Lower leg skin (tissue), 4 donors: Measurements from ENCODE around the gene TRMU. TPM values are rescaled to one million over a fixed set of nuclear protein-coding genes. Genes with fewer than 3 reads are reported as not detected.

Experiments
- DNase-seq, 2 donors: peaks; one replicate each; pipeline ENCODE4 v3.0.0-alpha.2; 2019; ENCODE audit warnings: low spot score in 2 of 2
- H3K4me3 ChIP-seq: fragments of 200-600 bp; sonication (generic); 2 replicates; pipeline ENCODE4 v1.5.1; 2017; ENCODE audit warnings: mild to moderate bottlenecking, low read depth; ENCODE audit not compliant: poor library complexity, severe bottlenecking
- POLR2A ChIP-seq, 2 donors: fragments of 450-650 bp; IDR thresholded peaks; one replicate each; pipeline ENCODE4 v1.6.1; 2016 to 2017; ENCODE audit warnings: antibody characterized with exemption in 2 of 2, mild to moderate bottlenecking in 1 of 2, moderate library complexity in 1 of 2
- WGBS, 2 donors: methylation state at CpG; one replicate each; pipeline ENCODE4 v1.1.5; 2018; 5-methylcytosine and 5-hydroxymethylcytosine counted together
- intact Hi-C: fragments of 100-400 bp; cut with DNase I; formaldehyde crosslinking; loops from one replicate; pipeline ENCODE4 v1.15.0; 2023; ENCODE audit warnings: low total_unique reads
- total RNA-seq, 4 donors: library from RNA; depleted of rRNA; stranded (reverse); fragments of >200 nt; gene quantifications; one replicate each; pipeline ENCODE4 v1.1.0, GENCODE V29; 2016
- TF ChIP-seq, protein P1 (sequence below), 3 donors: fragments of 450-650 bp; IDR thresholded peaks; one replicate each; pipeline ENCODE4 v1.5.1; 2016; ENCODE audit warnings: antibody characterized with exemption in 3 of 3, mild to moderate bottlenecking in 3 of 3, moderate library complexity in 2 of 3

TRMU gene
- total RNA-seq, 4 donors from 2014 or later, result 26.8 to 43.5 (median 32.7) TPM

- no peak for DNase-seq
- WGBS, 2 donors, result 85 to 90% methylated on average over 10 of the region's 10 CpGs
- intact Hi-C loops, result no loop called here
- no peak overlapping the region for H3K4me3 ChIP-seq
- TF ChIP-seq, protein P1, sequence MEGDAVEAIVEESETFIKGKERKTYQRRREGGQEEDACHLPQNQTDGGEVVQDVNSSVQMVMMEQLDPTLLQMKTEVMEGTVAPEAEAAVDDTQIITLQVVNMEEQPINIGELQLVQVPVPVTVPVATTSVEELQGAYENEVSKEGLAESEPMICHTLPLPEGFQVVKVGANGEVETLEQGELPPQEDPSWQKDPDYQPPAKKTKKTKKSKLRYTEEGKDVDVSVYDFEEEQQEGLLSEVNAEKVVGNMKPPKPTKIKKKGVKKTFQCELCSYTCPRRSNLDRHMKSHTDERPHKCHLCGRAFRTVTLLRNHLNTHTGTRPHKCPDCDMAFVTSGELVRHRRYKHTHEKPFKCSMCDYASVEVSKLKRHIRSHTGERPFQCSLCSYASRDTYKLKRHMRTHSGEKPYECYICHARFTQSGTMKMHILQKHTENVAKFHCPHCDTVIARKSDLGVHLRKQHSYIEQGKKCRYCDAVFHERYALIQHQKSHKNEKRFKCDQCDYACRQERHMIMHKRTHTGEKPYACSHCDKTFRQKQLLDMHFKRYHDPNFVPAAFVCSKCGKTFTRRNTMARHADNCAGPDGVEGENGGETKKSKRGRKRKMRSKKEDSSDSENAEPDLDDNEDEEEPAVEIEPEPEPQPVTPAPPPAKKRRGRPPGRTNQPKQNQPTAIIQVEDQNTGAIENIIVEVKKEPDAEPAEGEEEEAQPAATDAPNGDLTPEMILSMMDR (IDR thresholded peaks at IDR 0.05), result no peak
- no peak for TF ChIP-seq POLR2A (IDR thresholded peaks at IDR 0.05)
These were observed 25.4 kb downstream of the TRMU start for GRCh38 chr22:46360891-46361290.

DNA sequence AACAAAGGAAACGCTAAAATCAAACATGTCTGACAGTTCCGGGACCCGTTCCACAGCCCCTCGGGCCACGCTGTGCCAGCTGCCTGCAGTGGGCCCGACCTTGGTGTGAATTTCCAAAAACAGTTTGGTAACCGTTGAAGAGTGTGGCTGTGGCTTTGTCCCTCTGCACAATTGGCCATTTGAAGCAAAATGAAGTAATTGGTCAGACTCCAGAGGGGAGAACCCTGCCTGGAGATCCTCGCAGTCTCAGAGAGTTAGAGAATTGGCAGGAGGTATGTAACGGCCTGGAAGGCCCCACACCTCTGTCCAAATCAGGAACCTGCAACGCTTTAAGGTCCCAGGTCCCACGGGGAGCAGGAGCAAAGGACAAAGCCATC lies 26.3 kb downstream of the TRMU start:
- H3K4me3 ChIP-seq, result no peak overlapping the region
- TF ChIP-seq, protein P1 (IDR thresholded peaks at IDR 0.05), result no peak
- TF ChIP-seq POLR2A (IDR thresholded peaks at IDR 0.05), result no peak
- intact Hi-C loops, result no loop called here
- DNase-seq, result no peak
- 63 to 66% methylated on average over 11 of the region's 11 CpGs for WGBS, 2 donors

DNA sequence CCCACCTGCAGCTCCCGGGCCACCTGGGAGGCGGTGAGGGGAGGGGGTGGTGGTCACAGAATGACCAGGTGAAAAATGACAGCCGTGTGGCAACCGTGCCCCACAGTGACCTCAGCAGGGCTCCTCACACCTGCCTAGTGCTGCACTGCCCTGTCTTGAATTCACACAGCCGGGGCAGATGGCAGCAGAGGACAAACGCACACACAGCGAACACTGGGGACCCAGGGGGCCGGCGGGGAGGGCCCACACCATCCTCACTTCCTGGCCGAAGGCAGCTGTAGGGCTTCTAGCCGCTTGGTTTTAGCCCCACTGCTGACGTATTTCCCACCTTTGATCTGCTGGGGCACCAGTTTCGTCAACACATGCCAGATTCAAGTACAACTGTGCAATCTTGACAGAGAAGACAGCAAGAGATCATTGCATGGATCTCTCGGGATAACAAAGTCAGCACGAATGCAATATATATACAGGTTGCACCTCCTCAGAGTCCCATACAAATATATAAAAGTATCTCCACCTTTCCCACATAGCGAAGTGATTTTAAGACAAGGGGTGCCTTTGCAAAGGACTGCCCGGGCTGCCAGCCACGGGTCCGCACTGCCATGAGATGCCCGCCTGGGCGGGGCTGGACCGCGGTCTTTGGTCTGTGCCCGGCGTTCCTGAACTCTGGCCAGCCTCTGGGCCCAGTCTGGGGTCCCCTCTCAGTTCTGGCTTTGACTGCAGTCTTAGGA lies 26.9 kb downstream of the TRMU start:
- intact Hi-C loops, result no loop called here
- TF ChIP-seq, protein P1 (IDR thresholded peaks at IDR 0.05), result no peak
- no peak for TF ChIP-seq POLR2A (IDR thresholded peaks at IDR 0.05)
- DNase-seq, result no peak
- H3K4me3 ChIP-seq, result no peak overlapping the region
- 73 to 83% methylated on average over 25 of the region's 25 CpGs for WGBS, 2 donors

DNA sequence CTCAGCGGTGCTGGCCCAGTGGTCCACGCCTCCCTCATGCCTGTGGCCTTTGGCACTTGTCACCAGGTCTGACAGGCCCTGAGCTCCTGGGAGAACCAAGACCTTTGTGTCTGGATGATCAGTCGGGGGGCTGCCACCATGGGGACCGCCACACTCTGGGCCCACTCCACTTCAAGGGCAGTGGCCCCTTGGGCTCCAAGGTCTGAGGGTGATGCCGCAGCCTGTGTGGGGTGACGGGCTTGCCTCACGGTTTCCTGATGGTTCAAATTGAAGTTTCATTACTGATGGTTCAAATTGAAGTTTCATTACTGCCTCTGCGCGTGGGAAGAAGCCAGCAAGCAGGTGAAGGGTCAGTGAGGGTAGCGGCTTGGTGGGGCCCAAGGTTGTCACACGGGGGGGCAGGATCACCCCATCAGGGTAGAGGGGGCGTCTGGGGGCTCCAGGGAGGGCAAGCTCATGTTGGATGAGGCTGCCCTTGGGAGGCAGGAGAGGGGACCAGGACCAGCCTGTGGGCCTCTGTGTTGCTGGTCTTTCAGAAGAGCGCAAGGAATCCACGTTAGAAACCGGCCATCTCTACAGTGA lies 27.5 kb downstream of the TRMU start:
- H3K4me3 ChIP-seq, result no peak overlapping the region
- 88 to 91% methylated on average over 13 to 15 of the region's 15 CpGs for WGBS, 2 donors
- intact Hi-C loops, result no loop called here
- no peak for DNase-seq
- TF ChIP-seq, protein P1 (IDR thresholded peaks at IDR 0.05), result no peak
- no peak for TF ChIP-seq POLR2A (IDR thresholded peaks at IDR 0.05)

DNA sequence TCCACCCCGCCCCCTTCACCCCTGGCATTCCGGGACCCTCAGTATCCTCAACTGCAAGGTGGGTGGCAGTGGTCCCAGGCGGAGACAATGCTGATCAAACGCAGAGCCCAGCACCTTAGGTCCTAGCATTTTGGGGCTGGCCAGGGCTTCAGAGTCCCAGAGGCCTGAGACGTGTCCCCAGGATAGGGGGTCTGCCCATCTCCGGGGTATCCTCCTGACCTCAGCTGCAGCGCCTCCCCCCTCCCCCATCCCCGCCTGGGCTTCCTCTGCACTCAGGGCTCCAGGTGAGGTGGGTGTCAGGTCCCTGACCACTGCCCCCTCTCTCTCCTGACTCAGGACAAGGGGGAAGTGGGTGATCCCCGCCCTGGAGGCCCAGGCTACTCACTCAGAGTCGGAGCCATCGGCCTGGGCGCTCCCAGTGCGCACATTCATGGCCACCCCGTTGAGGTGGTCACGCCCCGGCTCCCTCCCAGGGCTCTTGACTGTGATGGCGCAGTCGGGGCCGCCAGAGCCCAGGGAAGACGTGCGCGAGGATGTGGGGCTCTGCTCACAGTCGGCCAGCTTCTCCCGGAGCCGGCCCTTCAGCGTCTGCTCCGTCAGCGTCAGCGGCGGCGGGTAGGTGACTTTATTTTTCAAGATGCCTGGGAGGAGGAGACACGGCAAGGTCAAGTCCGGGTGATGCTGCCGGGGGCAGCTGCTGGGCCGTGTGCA lies 28.3 kb downstream of the TRMU start:
- TF ChIP-seq POLR2A (IDR thresholded peaks at IDR 0.05), result no peak
- DNase-seq, result no peak
- 83 to 92% methylated on average over 18 to 35 of the region's 35 CpGs for WGBS, 2 donors
- intact Hi-C loops, result no loop called here
- no peak overlapping the region for H3K4me3 ChIP-seq
